ENCODE results near the gene HPSE2.

- no peak for TF ChIP-seq CTCF (IDR thresholded peaks at IDR 0.05)
- no peak for TF ChIP-seq POLR2A (IDR thresholded peaks at IDR 0.05)
These were observed 325.6 kb downstream of the HPSE2 start for GRCh38 chr10:98910048-98910447.
